DMS53 treated with DMSO at 0.1 percent for 48 hours (cell line): ENCODE data around the gene DAB2.
"Not testable (repeated sequence)": the region's sequence is repeated elsewhere in the genome, so short reads cannot be mapped to it uniquely, and the experiment has no call there.

ENCODE experiments used
- DNase-seq: peaks from one replicate; lab custom pipeline; 2025; ENCODE audit not compliant: unreplicated experiment; lab: John Stamatoyannopoulos, UW

DAB2 gene

DNA sequence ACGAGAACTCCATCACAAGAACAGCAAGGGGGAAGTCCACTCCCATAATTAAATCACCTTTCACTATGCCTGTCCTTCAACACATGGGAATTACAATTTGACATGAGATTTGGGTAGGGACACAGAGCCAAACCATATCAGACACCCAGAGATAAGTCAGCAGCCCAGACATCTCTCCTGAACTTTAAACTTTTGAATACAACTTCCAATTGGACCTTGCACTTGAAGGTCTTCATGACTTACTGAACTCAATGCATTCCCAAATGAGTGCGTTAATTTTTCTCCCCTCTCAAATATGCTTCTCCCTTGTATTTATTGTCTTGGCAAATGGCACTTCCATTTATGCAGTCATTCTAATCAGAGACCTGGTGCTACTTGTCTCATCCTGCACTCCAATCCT, 72.6 kb downstream of the DAB2 start:
- DNase-seq = no peak

DNA sequence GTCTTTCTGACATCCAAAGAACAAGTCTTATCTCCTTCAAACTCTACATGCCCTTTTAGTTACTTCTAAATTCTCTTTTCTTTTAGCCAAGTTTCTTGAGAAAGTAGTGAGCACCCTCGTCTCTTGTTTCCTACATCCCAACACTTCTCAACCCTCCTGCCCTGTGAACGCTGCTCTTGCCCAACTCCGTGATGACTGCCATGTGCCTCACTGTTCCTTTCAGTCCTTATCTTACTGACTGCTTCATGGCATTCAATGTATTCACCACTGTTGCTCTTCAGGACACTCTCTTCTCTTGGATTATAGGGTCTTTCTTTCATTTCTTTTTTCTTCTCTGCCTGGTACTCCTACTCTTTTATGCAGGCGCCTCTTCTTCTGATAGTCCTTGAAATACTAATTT, 75.3 kb downstream of the DAB2 start:
- DNase-seq = no peak

DNA sequence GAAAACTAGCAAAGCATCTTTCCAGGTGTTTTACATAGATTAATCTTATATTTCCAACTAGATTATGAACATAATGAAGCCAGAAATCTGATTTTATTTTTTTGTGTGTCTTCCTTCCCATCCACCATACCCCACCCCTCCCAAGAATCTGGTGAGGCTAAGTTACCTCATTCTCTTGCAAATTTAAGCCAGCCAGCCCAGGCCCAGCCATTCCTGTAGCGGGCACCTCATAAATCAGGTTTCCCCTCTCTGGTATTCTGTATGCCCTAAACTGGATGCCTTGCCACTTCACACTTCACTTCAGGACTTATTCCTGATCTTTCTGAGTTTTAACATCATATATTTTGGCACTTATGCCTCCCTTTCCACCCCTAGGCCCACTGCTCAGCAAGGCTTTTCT, 82.3 kb downstream of the DAB2 start:
- DNase-seq = no peak

DNA sequence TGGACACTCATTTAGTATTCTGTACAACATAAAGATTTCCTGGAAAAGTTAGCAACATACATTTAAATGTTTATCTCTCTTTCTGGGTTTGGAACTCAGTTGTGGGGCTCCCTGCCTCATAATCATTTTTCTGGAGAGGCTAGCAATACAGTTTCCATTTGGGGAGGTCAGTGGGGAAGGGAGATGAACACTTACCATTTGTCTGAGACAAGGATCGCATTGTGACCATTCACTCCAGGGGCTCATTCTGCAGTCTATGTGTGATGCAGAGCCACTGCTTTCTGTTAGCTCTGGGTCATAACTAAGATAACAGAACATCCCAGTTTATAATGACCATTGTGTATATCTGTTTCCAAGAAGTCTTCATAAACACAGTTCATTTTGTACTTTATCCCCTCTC, 82.9 kb downstream of the DAB2 start:
- DNase-seq = no peak

DNA sequence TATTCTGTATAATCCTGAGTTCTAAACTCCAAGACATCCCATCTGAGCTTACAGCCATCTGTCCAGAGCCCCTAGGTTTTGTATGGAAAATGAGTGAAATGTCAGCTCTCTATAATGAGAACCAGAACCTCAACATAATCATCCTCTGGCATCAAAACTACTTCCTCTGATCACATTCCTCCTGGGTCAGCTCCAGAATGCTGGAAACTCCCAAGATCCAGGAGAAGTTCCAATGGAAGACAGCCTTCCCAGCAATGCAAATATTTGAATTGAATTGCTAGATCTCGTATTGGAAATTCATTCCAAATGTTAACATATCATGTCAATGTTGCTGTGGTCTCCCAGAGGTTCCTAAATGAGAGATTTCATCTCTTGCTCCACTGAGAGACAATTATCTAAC, 84.3 kb downstream of the DAB2 start:
- DNase-seq = no peak

DNA sequence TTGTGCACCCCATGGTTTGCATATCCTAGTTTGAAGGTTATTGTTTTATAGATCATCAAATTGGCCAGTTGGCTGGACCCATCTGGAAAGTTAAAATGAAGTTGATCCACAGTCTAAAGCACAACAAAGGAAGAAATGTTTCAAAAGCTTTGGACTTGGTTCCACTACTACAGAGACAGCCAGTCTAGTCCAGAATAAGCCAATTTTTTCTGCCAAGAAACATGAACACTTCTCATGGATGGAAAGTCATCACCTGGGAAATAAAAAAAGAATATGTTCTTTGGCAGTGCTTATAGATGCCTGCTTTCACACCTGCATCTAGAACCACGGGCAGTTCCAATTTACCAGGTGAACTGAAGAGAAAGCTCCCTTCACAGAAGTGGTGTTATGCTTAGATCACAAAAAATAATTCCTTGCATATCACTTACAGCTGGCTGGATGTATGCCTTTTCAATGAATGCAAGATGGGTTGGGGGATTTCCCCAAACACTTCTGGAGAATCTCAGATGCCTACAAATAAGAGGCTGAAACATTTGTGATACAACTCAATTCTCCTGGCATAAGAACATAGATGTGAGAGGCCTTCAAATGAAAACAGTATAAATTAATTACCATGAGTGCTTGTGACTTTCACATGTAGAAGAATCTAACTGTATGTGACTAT, 87.4 kb downstream of the DAB2 start:
- DNase-seq = no peak

DNA sequence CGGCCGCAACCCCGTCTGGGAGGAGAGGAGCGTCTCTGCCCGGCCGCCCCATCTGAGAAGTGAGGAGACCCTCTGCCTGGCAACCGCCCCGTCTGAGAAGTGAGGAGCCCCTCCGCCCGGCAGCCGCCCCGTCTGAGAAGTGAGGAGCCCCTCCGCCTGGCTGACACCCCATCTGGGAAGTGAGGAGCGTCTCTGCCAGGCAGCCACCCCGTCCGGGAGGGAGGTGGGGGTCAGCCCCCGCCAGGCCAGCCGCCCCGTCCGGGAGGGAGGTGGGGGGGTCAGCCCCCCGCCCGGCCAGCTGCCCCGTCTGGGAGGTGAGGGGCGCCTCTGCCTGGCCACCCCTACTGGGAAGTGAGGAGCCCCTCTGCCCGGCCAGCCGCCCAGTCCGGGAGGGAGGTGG, 90.5 kb downstream of the DAB2 start:
- not testable (repeated sequence) for DNase-seq

DNA sequence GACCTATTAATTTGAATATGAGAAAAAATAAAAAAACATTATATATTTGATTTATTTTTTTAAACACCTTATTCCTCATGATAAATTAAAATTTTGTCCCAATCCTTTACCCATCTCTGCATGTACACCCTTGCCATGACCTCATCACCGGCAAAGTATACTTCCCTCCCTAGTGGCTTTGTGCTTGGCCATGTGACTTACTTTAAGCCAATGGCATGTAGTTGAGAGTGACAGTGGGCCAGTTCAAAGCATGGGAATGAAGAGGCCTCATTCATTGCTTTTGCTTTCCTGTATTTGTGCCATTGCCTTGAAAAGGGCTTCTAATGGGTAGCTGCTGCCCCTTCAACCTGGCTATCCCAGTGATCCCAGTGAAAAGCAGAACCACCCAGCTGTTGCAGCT, 91.7 kb downstream of the DAB2 start:
- no peak for DNase-seq

DNA sequence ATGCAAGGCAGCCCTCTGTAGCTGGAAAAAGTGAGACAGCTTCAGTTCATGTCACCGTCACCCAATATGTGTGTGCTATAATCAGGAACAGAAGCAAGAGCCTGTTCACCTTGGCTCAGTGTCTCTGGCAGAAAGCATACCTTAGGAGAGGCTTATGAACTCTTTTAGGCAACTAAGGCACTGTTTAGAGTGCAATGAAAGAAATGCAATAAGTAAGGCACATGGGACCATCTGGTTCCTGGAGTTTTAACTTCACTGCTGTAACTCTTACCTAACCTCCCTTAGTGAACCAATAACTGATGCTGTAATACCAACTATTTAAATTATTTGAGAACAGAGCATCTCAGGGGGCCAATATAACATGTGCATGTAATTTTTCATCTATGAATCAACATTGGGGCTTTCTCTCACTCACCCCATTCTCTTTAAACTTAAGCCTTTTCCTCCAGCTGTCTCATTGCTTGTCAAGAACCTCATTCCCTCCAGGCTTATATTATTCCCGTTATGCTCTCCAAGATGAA, 92.9 kb downstream of the DAB2 start:
- DNase-seq = no peak

DNA sequence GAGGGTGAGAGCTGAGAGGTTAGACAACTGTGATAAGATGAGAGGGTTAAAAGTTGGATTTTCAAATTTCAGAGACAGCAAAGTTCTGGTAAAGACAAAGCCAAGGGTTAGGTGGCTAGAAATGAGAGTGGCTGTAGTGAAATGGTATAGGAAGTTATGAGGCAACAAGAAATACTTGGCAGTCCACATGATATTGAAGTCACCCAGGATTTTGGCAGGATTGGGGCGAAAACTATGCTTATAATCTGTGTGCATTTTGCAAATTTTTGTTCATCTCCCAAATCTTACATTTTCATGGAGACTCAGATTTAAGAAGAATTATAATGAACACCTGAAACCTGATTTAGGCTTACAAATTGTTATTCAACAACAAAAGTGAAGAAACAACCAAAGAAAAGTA, 96.0 kb downstream of the DAB2 start:
- DNase-seq = no peak

DNA sequence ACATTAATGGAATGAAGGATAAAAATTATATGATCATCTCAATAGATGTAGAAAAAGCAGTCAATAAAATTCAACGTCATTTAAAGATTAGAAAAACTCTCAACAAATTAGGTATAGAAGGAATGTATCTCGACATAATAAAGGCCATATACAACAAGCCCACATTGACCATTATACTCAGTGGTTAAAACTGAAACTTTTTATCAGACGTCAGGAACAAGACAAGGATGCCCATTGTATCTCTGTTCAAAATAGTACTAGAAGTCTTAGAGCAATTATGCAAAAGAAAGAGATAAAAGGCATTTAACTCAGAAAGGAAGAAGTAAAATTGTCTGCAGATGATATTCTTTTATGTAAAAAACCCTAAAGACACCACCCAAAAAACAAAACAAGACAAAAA, 101.2 kb downstream of the DAB2 start:
- DNase-seq = no peak
